Prostate gland (tissue), 2 donors: Measurements from ENCODE around the gene ADIRF.

ENCODE experiments used
- CTCF ChIP-seq, 4 experiments: fragments of 200-600 bp in 2 of 4; fragments of 450-650 bp in 2 of 4; sonication (generic) in 2 of 4; IDR thresholded peaks; 1 replicate in 3 of 4; 2 replicates in 1 of 4; pipeline ENCODE4 v1.5.1; 2016 to 2019; ENCODE audit warnings: antibody characterized with exemption in 4 of 4, mild to moderate bottlenecking in 2 of 4, moderate library complexity in 2 of 4
- POLR2A ChIP-seq: fragments of 450-650 bp; IDR thresholded peaks from one replicate; pipeline ENCODE4 v1.6.1; 2016; ENCODE audit warnings: antibody characterized with exemption, mild to moderate bottlenecking

- TF ChIP-seq CTCF (IDR thresholded peaks at IDR 0.05): no peak
- no peak for TF ChIP-seq POLR2A
These were observed 5.3 kb upstream of the ADIRF start for GRCh38 chr10:86962981-86963310.
